Smooth muscle cell (in vitro differentiated cells): ENCODE measurements around the gene MIER2. TPM values are rescaled to one million over a fixed set of nuclear protein-coding genes. Genes with fewer than 3 reads are reported as not detected.

Experiments
- DNase-seq: peaks from one replicate; lab custom pipeline; 2025; ENCODE audit not compliant: unreplicated experiment; lab: John Stamatoyannopoulos, UW
- H2AFZ ChIP-seq: fragments of 200-600 bp; sonication (generic); 2 replicates; pipeline ENCODE4 v1.6.0; 2016; ENCODE audit warnings: antibody characterized with exemption, low read depth, mild to moderate bottlenecking
- H3F3A ChIP-seq: fragments of 200-600 bp; sonication (generic); 2 replicates; pipeline ENCODE4 v1.6.0; 2017; ENCODE audit warnings: antibody characterized with exemption, low read depth
- H3K27ac ChIP-seq: fragments of 200-600 bp; sonication (generic); 2 replicates; pipeline ENCODE4 v1.5.1; 2016; ENCODE audit warnings: low read depth, mild to moderate bottlenecking
- H3K27me3 ChIP-seq: fragments of 200-600 bp; sonication (generic); 2 replicates; pipeline ENCODE4 v1.6.1; 2016; ENCODE audit warnings: low read depth, mild to moderate bottlenecking
- H3K36me3 ChIP-seq: fragments of 200-600 bp; sonication (generic); 2 replicates; pipeline ENCODE4 v1.5.1; 2016; ENCODE audit warnings: low read depth
- H3K4me1 ChIP-seq: fragments of 200-600 bp; sonication (generic); 2 replicates; pipeline ENCODE4 v1.5.1; 2016; ENCODE audit warnings: low read depth
- H3K4me2 ChIP-seq: fragments of 200-600 bp; sonication (generic); 2 replicates; pipeline ENCODE4 v1.6.0; 2016; ENCODE audit warnings: mild to moderate bottlenecking
- H3K4me3 ChIP-seq: fragments of 200-600 bp; sonication (generic); 2 replicates; pipeline ENCODE4 v1.5.1; 2016; ENCODE audit warnings: mild to moderate bottlenecking
- H3K79me2 ChIP-seq: fragments of 200-600 bp; sonication (generic); 2 replicates; pipeline ENCODE4 v1.6.0; 2016; ENCODE audit warnings: low read depth, mild to moderate bottlenecking
- H3K9ac ChIP-seq: fragments of 200-600 bp; sonication (generic); 2 replicates; pipeline ENCODE4 v1.6.0; 2016; ENCODE audit warnings: low read depth
- H3K9me3 ChIP-seq: fragments of 200-600 bp; sonication (generic); replicated peaks from 2 replicates; pipeline ENCODE4 v1.5.1; 2016; ENCODE audit warnings: low read depth
- H4K20me1 ChIP-seq: fragments of 200-600 bp; sonication (generic); 2 replicates; pipeline ENCODE4 v1.6.0; 2016; ENCODE audit warnings: low read depth
- CTCF ChIP-seq: fragments of 200-600 bp; sonication (generic); IDR thresholded peaks from 2 replicates; pipeline ENCODE4 v1.5.1; 2017; ENCODE audit warnings: borderline replicate concordance, mild to moderate bottlenecking, antibody characterized with exemption; ENCODE audit not compliant: insufficient read depth, poor library complexity, severe bottlenecking
- WGBS: methylation state at CpG from one replicate; pipeline ENCODE4 v1.1.7; 2016; ENCODE audit warnings: low lambda C conversion rate; 5-methylcytosine and 5-hydroxymethylcytosine counted together
- polyA plus RNA-seq: library from polyadenylated mRNA; unstranded; fragments of >200 nt; fragmentation: Nextera tagmentation; extraction: Ambion mirVana; gene quantifications from 2 replicates; pipeline ENCODE4 v1.2.1, GENCODE V29; 2016
- total RNA-seq: library from RNA; depleted of rRNA; stranded (reverse); fragments of >200 nt; gene quantifications from 2 replicates; pipeline ENCODE4 v1.2.3, GENCODE V29; 2014

The MIER2 gene
- total and polyA plus RNA-seq, 2 experiments from 2014 or later: 12.7 to 79.7 TPM

- Histone ChIP-seq H3K36me3 (no peaks in the 10 kb centered on the region), H4K20me1 (no peaks in the 10 kb centered on the region), H3F3A (no peaks in the 10 kb centered on the region), H3K4me2 (no peak overlapping the region), H3K9ac (no peak overlapping the region), H3K9me3 (no peaks in the 10 kb centered on the region), H3K79me2 (no peaks in the 10 kb centered on the region), H2AFZ (no peak overlapping the region), H3K4me3 (no peak overlapping the region), H3K4me1 (no peaks in the 10 kb centered on the region), H3K27me3 (no peaks in the 10 kb centered on the region), H3K27ac (no peak overlapping the region)
- TF ChIP-seq CTCF: no peak
- no peak for DNase-seq
- WGBS: 94% methylated on average over 17 of the region's 17 CpGs
Measured at GRCh38 chr19:366205-366783, 21.7 kb upstream of the MIER2 start.

- Histone ChIP-seq H3K4me3 (no peak overlapping the region), H3K27ac (no peak overlapping the region), H3K27me3 (no peaks in the 10 kb centered on the region), H3K79me2 (no peaks in the 10 kb centered on the region), H3K9me3 (no peaks in the 10 kb centered on the region), H3K9ac (no peak overlapping the region), H2AFZ (no peak overlapping the region), H3F3A (no peaks in the 10 kb centered on the region), H3K4me2 (no peak overlapping the region), H4K20me1 (no peaks in the 10 kb centered on the region), H3K36me3 (no peaks in the 10 kb centered on the region), H3K4me1 (no peaks in the 10 kb centered on the region)
- DNase-seq: no peak
- TF ChIP-seq CTCF: no peak
- WGBS: 82% methylated on average over 17 of the region's 17 CpGs
Measured at GRCh38 chr19:364496-365287, 20.1 kb upstream of the MIER2 start.

- no peak overlapping the region for H3K4me3 ChIP-seq
- H2AFZ ChIP-seq: no peak overlapping the region
- H3K27ac ChIP-seq: no peak overlapping the region
- H3K27me3 ChIP-seq: no peaks in the 10 kb centered on the region
- no peak overlapping the region for H3K4me2 ChIP-seq
- no peaks in the 10 kb centered on the region for H3F3A ChIP-seq
- H3K9ac ChIP-seq: no peak overlapping the region
- no peaks in the 10 kb centered on the region for H3K36me3 ChIP-seq
- H3K79me2 ChIP-seq: no peaks in the 10 kb centered on the region
- no peak for TF ChIP-seq CTCF
- no peaks in the 10 kb centered on the region for H3K9me3 ChIP-seq
- no peaks in the 10 kb centered on the region for H4K20me1 ChIP-seq
- H3K4me1 ChIP-seq: no peaks in the 10 kb centered on the region
- WGBS: 92% methylated on average over 11 of the region's 11 CpGs
- no peak for DNase-seq
Measured at GRCh38 chr19:362683-363082, 18.1 kb upstream of the MIER2 start.
